RWPE2 (cell line): ENCODE data around the gene OSM.

Experiments
- ATAC-seq: fragments of 200-7000 bp; cut with Tn5 transposase; 3 replicates; pipeline ENCODE4 v1.9.1; 2021; ENCODE audit warnings: low read depth
- DNase-seq: peaks from one replicate; pipeline ENCODE4 v3.0.0-alpha.2; 2020; ENCODE audit warnings: low spot score
- H3K27ac ChIP-seq: fragments of 450-650 bp; 2 replicates; pipeline ENCODE4 v1.5.1; 2017; ENCODE audit warnings: mild to moderate bottlenecking; ENCODE audit not compliant: poor library complexity, severe bottlenecking
- H3K27me3 ChIP-seq: fragments of 250-450 bp; sonication (Bioruptor Pico); 2 replicates; pipeline ENCODE4 v1.5.1; 2021; ENCODE audit warnings: mild to moderate bottlenecking, moderate library complexity; ENCODE audit not compliant: insufficient read depth, poor library complexity, severe bottlenecking
- H3K36me3 ChIP-seq: fragments of 250-450 bp; sonication (Bioruptor Pico); 2 replicates; pipeline ENCODE4 v1.5.1; 2020; ENCODE audit warnings: low read depth, mild to moderate bottlenecking, moderate library complexity
- H3K4me1 ChIP-seq: fragments of 250-450 bp; sonication (Bioruptor Pico); 2 replicates; pipeline ENCODE4 v1.5.1; 2021; ENCODE audit warnings: mild to moderate bottlenecking, moderate library complexity; ENCODE audit not compliant: insufficient read depth, poor library complexity, severe bottlenecking
- H3K4me3 ChIP-seq: fragments of 250-450 bp; sonication (Bioruptor Pico); 2 replicates; pipeline ENCODE4 v1.5.1; 2021; ENCODE audit warnings: mild to moderate bottlenecking, moderate library complexity; ENCODE audit not compliant: severe bottlenecking
- H3K9me3 ChIP-seq: fragments of 250-450 bp; sonication (Bioruptor Pico); 2 replicates; pipeline ENCODE4 v1.5.1; 2021; ENCODE audit warnings: mild to moderate bottlenecking, moderate library complexity; ENCODE audit not compliant: severe bottlenecking
- CTCF ChIP-seq: fragments of 450-650 bp; IDR thresholded peaks from one replicate; pipeline ENCODE4 v1.5.1; 2017; ENCODE audit warnings: mild to moderate bottlenecking, moderate library complexity; ENCODE audit not compliant: poor library complexity, severe bottlenecking

The OSM gene

GRCh38 chr22:30277547-30278344 is 11.1 kb upstream of the OSM start:
- H3K27ac ChIP-seq, result peak overlapping the region; percentile 64
- no peak overlapping the region for H3K4me3 ChIP-seq
- no peaks in the 10 kb centered on the region for H3K36me3 ChIP-seq
- DNase-seq (no peak), ATAC-seq (peak; percentile 66)
- H3K4me1 ChIP-seq, result peaks cover 7% of the 10 kb centered on the region
- no peak for TF ChIP-seq CTCF
- H3K9me3 ChIP-seq, result no peaks in the 10 kb centered on the region
- H3K27me3 ChIP-seq, result no peaks in the 10 kb centered on the region

GRCh38 chr22:30276039-30276438 is 9.4 kb upstream of the OSM start:
- Histone ChIP-seq H3K9me3 (no peaks in the 10 kb centered on the region), H3K27ac (no peak overlapping the region), H3K4me1 (peaks cover 7% of the 10 kb centered on the region), H3K36me3 (no peaks in the 10 kb centered on the region), H3K4me3 (no peak overlapping the region), H3K27me3 (no peaks in the 10 kb centered on the region)
- no peak for ATAC-seq
- TF ChIP-seq CTCF, result no peak
- DNase-seq, result no peak

GRCh38 chr22:30275625-30276024 is 9.0 kb upstream of the OSM start:
- TF ChIP-seq CTCF, result no peak
- DNase-seq, result no peak
- no peaks in the 10 kb centered on the region for H3K27me3 ChIP-seq
- H3K9me3 ChIP-seq, result no peaks in the 10 kb centered on the region
- H3K4me1 ChIP-seq, result peaks cover 7% of the 10 kb centered on the region
- H3K36me3 ChIP-seq, result no peaks in the 10 kb centered on the region
- H3K27ac ChIP-seq, result no peak overlapping the region
- H3K4me3 ChIP-seq, result no peak overlapping the region
- ATAC-seq, result peak; percentile 37; the same call in 1 of the 3 replicates

- Histone ChIP-seq H3K9me3 (no peaks in the 10 kb centered on the region), H3K27ac (no peak overlapping the region), H3K36me3 (no peaks in the 10 kb centered on the region), H3K27me3 (no peaks in the 10 kb centered on the region), H3K4me1 (peaks cover 7% of the 10 kb centered on the region), H3K4me3 (no peak overlapping the region)
- DNase-seq, result no peak
- ATAC-seq, result no peak
- no peak for TF ChIP-seq CTCF
Observed at GRCh38 chr22:30274437-30274812, 7.8 kb upstream of the OSM start.
